ENCODE results near the gene ZNF141. TPM values are rescaled to one million over a fixed set of nuclear protein-coding genes. Genes with fewer than 3 reads are reported as not detected.

ZNF141 gene
- total and polyA plus RNA-seq, 2 of the 8 experiments (the other 6 are each of a cell fraction or from before 2014, with no cell fraction given): 8.5 to 50.8 TPM

DNA sequence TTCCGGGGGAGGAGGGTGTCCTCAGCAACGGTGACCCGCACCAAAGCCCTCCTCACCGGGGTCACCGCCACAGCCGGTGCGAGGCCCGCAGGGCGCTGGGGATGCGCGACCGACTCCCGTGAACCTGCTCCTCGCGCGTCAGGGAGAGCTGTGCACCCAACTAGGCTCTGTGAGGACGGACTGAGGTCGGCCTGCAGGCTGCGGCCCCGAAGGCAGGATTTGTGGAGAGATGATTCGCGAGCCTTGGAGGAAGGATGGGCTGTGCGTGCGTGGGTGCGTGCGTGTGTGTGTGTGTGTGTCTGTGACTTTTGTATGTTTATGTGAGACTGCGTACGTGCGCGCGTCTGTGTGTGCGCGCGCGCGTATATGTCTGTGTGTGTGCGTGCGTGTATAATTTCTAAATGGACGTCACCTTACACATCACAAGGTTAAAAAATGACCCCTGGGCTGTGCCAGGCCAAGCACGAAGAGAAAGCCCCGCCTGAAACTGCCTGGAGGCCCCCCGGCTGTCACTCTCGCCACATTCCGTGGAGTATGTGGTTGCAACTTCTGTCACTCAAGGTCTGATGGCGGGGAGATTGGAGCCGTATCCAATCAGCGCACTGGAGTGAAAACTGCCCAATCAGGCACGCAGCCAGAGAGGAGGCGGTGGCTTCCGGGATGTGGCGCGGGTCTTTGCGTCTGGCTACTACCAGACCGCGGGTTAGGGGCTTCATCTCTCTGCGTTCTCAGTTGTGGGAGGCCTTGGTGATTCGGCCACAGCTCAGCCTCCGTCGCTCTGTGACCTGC is at the start of gene ZNF141 (continued):
- TF ChIP-seq MAFK (IDR thresholded peaks at IDR 0.05; ENCODE audit: low read depth, low read length): no peak; the same call in 1 of the 2 replicates
- no peak for TF ChIP-seq EP300 (IDR thresholded peaks at IDR 0.05; ENCODE audit: borderline replicate concordance in 1 of 2, low read depth in 2 of 2, low read length in 2 of 2)
- no peak for TF ChIP-seq EGR1 (IDR thresholded peaks at IDR 0.05; ENCODE audit: borderline replicate concordance, low read depth, low read length)
- no peak for TF ChIP-seq CBX8 (IDR thresholded peaks at IDR 0.05; ENCODE audit: borderline replicate concordance, low read depth, low read length)
- no peak for TF ChIP-seq SIX5 (IDR thresholded peaks at IDR 0.05; ENCODE audit: low read depth, low read length)
- TF ChIP-seq KDM1A (IDR thresholded peaks at IDR 0.05; ENCODE audit: borderline replicate concordance, low read length): peak; percentile 71; the same call in 1 of the 2 replicates
- no peak for TF ChIP-seq BRCA1 (IDR thresholded peaks at IDR 0.05; ENCODE audit: low read depth, low read length)
- no peak for TF ChIP-seq SIRT6 (IDR thresholded peaks at IDR 0.05; ENCODE audit: low read length)
- TF ChIP-seq CHD1 (IDR thresholded peaks at IDR 0.05; ENCODE audit: low read depth, low read length): no peak
- TF ChIP-seq SP4 (IDR thresholded peaks at IDR 0.05; ENCODE audit: low read length): peak; percentile 95
- no peak for TF ChIP-seq SUZ12 (IDR thresholded peaks at IDR 0.05; ENCODE audit: low read length)
- no peak for TF ChIP-seq TCF12 (IDR thresholded peaks at IDR 0.05; ENCODE audit: low read depth, low read length)
- peak; percentile 60; the same call in 1 of the 2 replicates for TF ChIP-seq PHF8 (conservative IDR thresholded peaks at IDR 0.05; ENCODE audit: low read depth, low read length)
- TF ChIP-seq TBP (IDR thresholded peaks at IDR 0.05; ENCODE audit: low read depth, low read length): peak; percentile 90
- peak; percentile 98 for TF ChIP-seq SP1 (IDR thresholded peaks at IDR 0.05; ENCODE audit: low read depth, low read length)
- no peak for TF ChIP-seq RBBP5 (IDR thresholded peaks at IDR 0.05; ENCODE audit: borderline replicate concordance, low read depth, low read length)
- peak; percentile 53 to 77; a peak in 2 of 4 replicates for TF ChIP-seq SIN3A (conservative IDR thresholded peaks at IDR 0.05 in 1 of 2, IDR thresholded peaks at IDR 0.05 in 1 of 2; ENCODE audit: low read depth in 1 of 2, low read length in 2 of 2)
- TF ChIP-seq SAP30 (IDR thresholded peaks at IDR 0.05; ENCODE audit: insufficient read depth, insufficient replicate concordance, low read length): peak; percentile 44
- TF ChIP-seq HDAC2 (IDR thresholded peaks at IDR 0.05; ENCODE audit: borderline replicate concordance in 1 of 2, low read depth in 2 of 2, low read length in 2 of 2): peak in 1 of 2 experiments; percentile 16; a peak in 2 of 4 replicates
- TF ChIP-seq, protein P1, sequence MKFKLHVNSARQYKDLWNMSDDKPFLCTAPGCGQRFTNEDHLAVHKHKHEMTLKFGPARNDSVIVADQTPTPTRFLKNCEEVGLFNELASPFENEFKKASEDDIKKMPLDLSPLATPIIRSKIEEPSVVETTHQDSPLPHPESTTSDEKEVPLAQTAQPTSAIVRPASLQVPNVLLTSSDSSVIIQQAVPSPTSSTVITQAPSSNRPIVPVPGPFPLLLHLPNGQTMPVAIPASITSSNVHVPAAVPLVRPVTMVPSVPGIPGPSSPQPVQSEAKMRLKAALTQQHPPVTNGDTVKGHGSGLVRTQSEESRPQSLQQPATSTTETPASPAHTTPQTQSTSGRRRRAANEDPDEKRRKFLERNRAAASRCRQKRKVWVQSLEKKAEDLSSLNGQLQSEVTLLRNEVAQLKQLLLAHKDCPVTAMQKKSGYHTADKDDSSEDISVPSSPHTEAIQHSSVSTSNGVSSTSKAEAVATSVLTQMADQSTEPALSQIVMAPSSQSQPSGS (IDR thresholded peaks at IDR 0.05; ENCODE audit: low read length): no peak
- no peak for TF ChIP-seq YY1 (IDR thresholded peaks at IDR 0.05; ENCODE audit: low read depth, low read length)
- TF ChIP-seq JUND (IDR thresholded peaks at IDR 0.05; ENCODE audit: low read length): no peak
- peak; percentile 77 to 96 for TF ChIP-seq POLR2A (IDR thresholded peaks at IDR 0.05; ENCODE audit: control extremely low read depth in 1 of 2, low read depth in 2 of 2, low read length in 2 of 2)

Data from H1 (cell line).